Measurements from ENCODE around the gene MEIS2.
A peak's percentile ranks its signal among the peaks of the same experiment; 100 is the strongest.

The MEIS2 gene

GRCh38 chr15:37112171-37112570, 11.8 kb upstream of the MEIS2 start:
- no peak for DNase-seq

DNA sequence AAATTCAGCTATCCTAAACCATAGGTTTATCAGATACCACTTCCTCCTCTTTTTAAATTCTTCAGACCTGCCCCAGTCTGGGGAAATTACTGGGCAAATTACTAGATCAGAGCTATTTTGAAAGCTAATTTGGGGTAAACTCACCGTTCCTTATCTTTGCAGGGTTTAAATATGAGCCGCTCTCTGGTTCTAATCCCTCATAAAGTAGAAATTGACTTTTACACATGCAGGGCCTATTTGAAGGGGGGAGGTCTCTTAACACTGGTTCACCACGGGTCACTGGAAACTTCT, 11.0 kb upstream of the MEIS2 start:
- DNase-seq = no peak

DNA sequence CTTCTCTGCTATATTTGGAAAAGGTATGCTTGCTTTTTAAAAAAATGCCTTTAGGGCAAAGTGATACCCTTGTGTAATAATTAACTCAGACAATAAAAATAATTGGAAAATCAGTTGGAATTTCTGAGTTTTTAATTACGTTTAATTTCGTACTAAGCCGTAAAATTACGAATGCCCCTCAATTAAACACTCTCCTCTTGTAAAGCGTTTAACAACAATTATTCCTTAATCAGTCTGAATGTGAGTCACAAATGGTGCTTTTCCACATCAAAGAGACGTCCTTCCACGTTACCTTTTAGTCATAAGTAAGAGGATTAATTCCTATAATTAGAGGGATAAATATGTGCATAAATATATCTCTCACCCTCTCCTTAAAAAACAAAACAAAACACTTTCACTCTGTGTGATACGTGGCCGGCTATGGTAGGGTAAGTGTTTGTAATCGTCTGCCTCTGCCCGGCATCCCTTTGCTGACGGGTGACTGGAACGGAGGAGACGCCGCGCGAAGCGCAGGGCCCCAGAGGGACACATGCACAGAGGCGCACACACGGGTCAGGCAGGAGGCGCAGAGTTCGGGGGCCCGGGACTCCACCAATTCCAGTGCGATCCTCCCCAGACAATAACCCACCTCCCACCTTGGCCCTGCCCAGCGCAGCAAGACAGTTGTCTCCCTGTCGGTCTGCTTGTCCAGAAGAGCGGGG, 9.7 kb upstream of the MEIS2 start:
- DNase-seq = peak; percentile 31

- DNase-seq = peak; percentile 45
These were observed 9.0 kb upstream of the MEIS2 start for GRCh38 chr15:37109168-37109871.

GRCh38 chr15:37108381-37109167, 8.2 kb upstream of the MEIS2 start:
- DNase-seq = no peak

DNA sequence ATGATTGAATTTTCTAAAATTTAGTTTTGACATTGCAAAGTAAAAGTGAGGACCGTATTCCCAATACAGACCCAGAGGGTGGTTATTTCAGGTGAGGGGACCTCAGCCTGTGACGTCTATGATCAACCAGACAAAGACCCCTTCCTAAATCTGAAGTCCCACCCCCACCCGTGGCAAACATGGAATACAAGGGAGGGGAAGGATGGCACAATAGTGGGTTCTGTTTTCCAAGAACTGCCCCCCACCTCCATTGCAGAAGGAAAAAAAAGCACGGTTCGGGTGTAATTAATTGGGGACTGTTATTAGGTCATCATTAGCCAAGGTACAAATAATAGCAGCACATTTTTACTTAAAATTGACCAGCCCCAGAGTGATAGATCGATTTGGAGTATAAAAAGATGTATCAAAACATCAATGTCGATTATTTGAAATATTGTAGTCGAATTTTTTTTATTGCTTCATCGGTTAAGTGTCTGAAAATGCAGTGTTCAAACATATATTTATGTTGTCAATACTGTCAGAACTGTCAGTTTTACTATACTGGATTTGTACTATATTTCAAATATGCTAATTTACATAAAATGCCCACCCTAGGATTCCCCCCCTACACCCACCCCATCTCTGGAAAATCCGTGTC, 7.5 kb upstream of the MEIS2 start:
- no peak for DNase-seq

GRCh38 chr15:37107071-37107743, 6.9 kb upstream of the MEIS2 start:
- no peak for DNase-seq

GRCh38 chr15:37106490-37107001, 6.2 kb upstream of the MEIS2 start:
- DNase-seq = no peak

DNA sequence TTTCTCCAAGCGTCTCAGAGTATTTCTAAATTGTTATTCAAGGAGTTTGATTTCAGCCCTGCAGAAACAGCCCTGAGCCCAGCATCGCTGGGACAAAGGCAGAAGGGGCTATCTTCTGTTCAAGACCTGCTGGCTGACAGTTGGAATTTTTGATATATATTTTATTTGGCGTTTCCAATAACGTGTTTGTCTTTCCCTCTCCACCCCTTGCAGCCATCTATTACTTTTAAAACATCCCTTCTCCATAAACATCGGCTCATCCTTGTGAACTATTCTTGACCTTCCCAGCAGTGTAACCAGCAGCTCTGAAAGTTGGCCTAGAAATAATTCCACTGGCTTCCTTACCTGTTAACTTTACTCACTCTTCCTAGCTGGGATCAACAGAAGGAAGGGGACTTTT, 5.5 kb upstream of the MEIS2 start:
- no peak for DNase-seq

DNA sequence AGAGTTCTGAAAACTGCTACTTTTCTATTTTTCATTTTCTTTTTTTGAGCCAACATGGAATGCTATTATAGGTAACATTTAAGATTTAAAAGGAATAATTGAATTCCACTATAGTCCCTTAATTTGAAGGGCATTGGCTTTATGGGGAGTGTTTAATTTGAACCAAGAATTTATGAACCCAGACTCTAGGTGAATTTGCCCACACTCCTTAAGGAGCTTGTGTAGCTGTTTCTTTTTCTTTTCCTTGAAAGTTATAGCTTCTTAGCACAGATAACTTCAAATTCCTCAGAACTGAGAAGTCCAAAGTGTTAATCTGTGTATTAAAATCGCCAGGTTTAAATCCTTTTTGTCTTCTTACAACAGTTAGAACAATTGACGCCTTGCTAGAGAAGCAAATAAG, 4.7 kb upstream of the MEIS2 start:
- DNase-seq = no peak

DNA sequence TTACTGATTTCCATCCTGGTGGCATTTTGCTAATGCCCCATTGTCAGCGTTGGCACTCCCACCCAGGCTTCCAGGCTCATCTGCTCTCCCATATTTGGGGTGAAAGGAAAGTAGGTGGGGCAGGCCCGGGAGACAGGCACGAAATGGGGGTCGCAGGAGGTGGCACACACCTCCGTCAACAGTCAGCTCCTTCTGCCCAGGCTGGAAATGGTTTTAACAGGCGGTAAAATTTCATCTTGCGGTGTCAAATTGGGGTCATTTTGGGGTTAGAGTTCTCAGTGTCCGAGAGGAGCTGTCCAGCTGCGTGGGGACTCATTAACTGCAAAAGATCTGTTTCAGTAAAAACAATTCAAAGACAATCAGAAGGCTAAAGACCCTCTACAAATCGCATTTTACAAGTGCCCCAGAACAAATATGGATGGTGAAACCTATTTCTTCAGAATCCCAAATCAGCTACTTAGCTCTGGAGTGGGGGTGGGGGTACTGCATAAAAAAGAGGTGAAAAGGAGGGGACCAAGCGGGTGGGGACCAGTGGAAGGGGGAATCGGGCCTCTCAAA, 4.2 kb upstream of the MEIS2 start:
- no peak for DNase-seq

DNA sequence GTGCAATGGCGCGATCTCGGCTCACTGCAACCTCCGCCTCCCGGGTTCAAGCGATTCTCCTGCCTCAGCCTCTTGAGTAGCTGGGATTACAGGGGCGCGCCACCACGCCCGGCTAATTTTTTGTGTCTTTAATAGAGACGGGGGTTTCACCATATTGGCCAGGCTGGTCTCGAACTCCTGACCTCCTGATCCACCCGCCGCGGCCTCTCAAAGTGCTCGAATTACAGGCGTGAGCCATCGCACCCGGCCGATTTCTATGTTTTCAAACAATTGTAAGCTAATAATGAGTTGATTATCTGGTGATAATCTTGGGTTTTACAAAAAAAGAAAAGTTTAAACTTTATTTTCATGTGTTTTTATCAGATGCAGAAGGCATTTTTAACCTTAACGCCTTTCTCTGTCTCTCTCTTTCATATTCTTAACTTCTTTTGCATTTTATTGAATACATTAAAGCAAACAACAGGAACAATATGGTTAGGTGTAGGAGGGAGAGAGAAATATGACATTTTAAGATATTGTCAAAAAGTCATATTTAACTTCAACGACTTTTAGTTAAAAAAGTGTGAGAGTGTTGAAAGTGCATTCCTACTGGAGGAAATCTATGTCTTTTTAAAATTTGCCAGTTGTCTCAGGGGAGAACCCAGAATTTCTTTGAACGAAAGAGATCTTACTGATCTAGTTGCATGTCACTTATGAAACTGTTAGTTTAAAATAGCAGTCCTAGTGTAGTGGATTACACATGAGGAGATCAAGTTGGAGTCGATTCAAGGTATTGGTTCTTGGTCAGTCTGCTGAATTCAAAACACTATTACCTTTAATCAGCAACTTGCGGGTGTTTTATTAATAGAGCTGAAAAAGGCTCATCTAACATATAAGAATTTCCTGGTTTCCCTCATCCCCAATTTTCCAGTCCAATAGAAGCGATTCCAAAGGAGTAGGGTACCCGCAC, 3.4 kb upstream of the MEIS2 start:
- DNase-seq = no peak

- no peak for DNase-seq
These were observed 2.8 kb upstream of the MEIS2 start for GRCh38 chr15:37103163-37103435.

GRCh38 chr15:37102305-37103162, 2.2 kb upstream of the MEIS2 start:
- DNase-seq = peak; percentile 43

DNA sequence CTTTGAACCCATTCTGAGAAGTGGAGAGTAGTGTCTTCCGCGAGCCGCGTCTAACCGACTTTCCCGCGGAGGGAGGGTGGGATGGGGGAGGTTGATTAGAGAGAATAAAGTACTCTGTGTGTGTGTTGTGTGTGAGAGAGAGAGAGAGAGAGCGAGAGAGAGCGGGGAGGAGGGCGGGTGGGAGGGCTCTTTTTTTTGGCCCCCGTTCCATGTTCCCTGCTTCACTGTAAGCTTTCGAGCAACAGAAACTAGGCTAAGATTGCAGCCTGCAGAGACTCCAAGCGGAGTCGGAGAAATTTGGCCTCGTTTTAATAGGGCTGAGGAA, 1.6 kb upstream of the MEIS2 start:
- DNase-seq = peak; percentile 43

GRCh38 chr15:37100966-37101215, 542 bp upstream of the MEIS2 start:
- DNase-seq = peak; percentile 70

DNA sequence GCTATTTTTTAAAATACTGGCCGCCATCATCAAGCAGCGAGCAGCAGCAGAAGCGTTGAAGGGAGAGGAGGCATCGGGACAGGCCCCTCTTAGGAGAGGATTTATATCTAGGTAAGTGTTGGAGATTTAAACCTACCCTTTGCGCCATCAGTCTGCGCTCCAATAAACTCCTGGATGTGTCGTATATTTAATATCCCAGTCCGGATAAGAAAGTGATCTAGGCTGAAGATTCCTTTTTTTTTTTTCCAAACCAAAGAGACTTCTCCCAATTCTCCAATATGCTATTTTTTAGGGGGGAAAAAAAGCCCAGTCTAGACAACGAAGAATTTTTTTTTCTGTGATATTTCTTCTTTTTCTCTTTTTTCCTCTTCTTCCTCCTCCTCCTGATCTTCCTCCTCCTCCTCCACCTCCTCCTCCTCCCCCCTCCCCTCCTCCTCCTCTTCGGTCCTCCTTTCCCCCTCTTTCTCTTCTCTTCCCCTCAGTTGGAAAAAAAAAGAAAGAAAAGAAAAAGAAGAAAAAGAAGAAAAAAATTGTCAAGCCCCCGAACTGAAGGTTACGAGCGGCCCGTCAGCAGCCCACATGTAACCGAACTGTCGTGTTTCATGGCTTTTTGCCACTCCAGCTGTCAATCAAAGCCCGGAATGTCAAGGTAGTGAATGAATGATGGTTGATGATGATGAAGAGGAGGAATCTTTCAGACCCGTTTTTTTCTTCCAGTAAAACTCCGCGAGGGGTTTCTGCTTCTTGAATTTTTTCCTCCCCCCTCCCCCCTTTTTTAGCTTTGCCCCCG, 835 bp downstream of the MEIS2 start:
- DNase-seq = peak; percentile 30

DNA sequence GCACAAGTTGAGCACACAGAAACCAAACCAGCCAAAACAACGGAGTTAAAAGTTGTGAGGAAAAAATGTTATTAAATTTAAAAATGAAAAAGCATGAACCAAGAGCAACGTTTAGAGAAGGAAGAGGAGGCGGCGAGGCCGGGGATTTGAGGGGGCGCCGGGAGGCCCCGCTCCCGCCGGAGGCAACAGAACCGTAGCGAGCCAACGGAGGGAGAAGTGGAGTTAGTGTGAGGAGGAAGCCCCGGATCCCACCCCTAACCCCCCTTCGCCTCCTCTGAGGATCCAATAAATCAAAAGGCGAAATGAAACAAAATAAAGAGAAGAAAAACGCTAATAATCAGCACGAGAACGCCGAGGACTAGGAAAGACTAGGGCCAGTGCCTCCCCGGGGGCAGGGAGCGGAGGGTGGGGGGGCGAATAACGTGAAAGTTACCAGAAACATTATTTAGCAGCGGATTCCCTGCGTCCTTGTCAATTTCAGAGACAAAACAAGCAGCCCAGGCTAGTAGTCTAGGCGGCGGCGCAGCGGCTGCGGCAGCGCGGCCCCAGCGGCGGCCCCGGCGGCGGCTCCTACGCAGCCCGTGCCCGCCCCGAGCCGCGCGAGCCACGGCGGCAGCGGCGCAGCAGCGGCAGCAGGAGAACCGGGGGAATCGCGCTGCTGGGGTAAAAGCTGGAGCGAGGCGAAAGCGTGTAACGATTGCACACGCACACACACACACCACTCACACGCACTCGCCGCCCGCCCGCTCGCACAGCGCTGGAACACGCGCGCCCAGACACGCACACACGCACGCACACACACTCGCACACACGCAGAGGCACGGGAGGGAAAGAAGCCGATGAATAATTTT, 1.7 kb downstream of the MEIS2 start:
- peak; percentile 52 for DNase-seq

All from NCI-H146 (cell line).